Superior temporal gyrus (tissue), 1 donor: Measurements from ENCODE around the gene S100A5.
"Not testable (repeated sequence)": the region's sequence is repeated elsewhere in the genome, so short reads cannot be mapped to it uniquely, and the experiment has no call there.

ENCODE experiments used
- DNase-seq: peaks from one replicate; pipeline ENCODE4 v3.0.0-alpha.2; 2016; ENCODE audit errors: extremely low spot score

Gene S100A5, protein sequence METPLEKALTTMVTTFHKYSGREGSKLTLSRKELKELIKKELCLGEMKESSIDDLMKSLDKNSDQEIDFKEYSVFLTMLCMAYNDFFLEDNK

DNA sequence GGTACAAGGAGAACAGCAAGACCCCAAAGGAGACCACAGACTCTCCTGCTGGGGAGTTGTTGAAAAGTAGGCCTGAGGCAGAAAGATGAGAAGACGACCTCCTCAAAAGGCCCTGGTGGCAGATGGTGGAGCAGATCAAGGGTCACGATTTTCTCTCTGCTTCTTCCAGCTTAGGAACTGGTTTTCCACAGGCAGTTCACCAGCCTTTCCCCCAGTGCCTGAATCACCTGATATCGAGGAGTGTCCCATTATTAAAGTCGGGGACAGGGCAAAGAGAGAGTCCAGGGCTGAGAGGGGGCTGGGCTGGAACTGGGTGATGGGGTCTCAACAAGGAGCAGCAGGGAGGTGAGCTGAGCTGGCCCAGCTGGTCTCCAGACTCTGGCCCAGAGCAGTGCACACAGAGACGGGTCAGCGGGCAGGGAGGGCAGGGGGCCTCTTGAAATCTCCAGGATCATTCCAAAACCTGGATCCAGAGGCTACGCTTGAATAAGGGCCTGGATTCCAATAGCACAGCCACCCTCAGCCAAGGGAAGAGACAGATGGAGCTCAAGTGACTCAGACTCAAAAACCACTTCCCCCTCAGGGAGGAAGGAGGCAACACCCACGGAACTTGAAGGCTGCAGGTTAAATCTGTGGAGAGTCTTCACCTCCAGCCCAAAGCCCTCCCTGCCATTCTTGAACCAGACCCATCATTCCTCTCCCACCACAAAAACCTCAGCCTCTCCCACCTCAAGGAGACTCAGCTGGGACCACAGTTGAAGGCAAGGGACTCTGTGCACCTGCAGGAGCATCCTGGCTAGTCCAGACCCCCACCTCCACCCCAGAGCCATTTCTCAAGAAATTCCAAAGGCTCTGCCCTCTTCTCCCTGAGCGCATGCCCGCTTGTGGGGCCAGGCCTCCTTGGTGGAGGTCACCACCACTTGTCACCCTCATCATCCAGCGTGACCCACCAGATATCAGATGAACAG, at the start of gene S100A5:
Gene S100A5 (minus strand): TSS at position 541 of the 968 bp plus-strand sequence. CDS start 743 bp downstream, outside the sequence.
- peak; percentile 46 for DNase-seq

DNA sequence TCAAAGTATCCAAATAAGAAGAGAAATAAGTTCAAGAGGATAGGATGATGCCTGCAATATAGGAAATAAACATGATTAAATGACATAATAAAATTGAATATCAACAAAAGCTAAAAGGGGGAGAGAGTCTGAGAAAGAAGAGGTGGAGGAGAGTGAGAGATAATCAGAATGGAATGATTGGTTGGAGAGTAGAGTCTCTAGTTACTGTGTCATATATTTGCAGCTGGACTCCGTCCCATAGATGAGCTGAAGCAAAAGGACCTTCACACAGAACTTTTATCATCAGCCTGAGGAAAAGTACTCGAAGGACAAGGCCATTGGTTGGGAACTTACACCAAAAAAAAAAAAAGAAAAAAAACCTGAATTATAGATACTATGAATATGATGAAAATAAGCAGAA, 47.7 kb upstream of the S100A5 start:
- no peak for DNase-seq

DNA sequence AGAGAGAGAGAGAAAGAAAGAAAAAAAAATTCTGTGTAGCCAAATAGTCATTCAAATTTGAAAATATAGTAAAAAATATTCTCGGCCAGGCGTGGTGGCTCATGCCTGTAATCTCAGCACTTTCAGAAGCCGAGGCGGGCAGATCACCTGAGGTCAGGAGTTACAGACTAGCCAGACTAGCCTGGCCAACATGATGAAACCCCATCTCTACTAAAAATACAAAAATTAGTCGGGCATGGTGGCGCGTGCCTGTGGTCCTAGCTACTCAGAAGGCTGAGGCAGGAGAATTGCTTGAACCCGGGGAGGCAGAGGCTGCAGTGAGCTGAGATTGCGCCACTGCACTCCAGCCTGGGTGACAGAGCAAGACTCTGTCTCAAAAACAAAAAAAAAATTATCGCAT, 47.3 kb upstream of the S100A5 start:
- DNase-seq, result not testable (repeated sequence)

DNA sequence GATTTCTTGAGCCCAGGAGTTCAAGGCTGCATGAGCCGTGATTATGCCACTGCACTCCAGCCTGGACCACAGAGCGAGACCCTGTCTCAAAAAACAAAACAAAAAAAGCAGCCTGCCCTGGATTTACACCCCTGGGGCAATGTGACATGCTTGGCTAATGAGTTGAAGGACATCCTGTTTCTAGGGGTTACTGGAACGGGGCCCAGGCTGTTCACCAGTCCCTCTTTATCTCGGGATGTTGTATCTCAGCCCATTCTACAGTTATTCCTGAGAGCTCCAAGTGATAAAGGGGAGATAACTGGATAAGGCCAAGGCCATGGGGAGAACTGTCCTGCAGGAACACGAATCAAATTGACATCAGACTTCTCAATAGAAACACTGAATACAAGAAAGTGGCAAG, 46.6 kb upstream of the S100A5 start:
- no peak for DNase-seq

DNA sequence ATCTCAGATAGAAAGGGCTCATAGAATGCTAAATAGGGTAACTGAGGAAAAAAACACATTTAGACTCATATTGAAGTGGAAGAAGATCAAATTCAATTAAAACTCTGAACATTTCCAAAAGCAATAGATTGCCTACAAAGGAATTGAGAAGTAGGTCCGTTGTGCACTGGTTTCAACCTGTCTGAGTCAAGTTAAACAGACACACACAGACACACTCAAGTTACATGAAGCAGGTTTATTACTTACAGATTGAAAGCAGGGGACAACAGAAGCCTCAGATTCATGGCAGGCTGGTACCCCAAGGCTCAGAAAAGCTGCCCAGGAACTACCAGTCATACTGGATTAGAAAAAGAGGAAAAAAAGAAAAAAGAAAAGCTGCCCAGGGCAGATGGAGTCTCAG, 45.6 kb upstream of the S100A5 start:
- DNase-seq, result no peak

DNA sequence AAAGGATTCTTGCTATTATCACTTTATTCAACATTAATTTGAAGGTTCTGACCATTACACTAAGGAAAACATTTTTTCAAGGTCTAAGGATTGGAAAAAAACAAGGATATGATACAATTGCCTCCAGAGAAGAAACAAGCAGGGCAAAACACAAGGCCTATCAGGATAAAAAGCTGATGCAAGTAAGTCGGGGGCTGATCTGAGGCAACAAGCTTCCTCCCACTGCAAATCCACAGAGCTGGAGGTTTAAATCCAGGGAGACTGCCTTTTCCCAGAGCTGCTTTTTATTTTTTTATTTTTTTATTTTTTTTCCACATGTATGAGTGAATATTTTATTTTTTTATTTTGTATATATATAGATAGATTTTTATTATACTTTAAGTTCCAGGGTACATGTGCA, 44.3 kb upstream of the S100A5 start:
- DNase-seq, result no peak

DNA sequence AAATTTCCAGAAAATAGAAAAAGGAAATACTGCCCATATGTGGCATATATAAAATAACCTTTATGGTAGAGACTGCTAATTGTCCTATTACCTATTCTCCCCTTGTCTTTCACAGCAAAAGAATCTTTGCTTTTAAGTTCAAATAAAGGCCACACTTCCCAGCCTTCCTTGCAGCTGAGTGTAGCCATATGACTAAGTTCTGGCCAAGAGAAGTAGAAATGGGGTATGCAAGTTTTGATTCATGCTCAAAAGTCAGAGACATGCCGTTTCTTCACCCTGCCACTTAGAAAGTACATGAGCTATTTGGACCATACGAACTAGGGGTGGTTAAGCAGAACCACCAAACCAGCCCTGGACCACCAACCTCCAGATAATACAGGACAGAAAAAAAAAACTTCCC, 43.2 kb upstream of the S100A5 start:
- no peak for DNase-seq

DNA sequence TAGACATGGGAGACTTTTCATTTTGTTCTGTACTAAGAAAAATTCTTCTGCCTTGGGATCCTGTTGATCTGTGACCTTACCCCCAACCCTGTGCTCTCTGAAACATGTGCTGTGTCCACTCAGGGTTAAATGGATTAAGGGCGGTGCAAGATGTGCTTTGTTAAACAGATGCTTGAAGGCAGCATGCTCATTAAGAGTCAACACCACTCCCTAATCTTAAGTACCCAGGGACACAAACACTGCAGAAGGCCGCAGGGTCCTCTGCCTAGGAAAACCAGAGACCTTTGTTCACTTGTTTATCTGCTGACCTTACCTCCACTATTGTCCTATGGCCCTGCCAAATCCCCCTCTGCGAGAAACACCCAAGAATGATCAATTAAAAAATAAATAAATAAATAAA, 42.8 kb upstream of the S100A5 start:
- not testable (repeated sequence) for DNase-seq

DNA sequence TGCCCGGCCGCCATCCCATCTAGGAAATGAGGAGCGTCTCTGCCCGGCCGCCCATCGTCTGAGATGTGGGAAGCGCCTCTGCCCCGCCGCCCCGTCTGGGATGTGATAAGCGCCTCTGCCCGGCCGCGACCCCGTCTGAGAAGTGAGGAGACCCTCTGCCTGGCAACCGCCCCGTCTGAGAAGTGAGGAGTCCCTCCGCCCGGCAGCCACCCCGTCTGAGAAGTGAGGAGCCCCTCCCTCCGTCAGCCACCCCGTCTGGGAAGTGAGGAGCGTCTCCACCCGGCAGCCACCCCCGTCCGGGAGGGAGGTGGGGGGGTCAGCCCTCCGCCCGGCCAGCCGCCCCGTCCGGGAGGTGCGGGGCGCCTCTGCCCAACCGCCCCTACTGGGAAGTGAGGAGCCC, 42.1 kb upstream of the S100A5 start:
- not testable (repeated sequence) for DNase-seq

DNA sequence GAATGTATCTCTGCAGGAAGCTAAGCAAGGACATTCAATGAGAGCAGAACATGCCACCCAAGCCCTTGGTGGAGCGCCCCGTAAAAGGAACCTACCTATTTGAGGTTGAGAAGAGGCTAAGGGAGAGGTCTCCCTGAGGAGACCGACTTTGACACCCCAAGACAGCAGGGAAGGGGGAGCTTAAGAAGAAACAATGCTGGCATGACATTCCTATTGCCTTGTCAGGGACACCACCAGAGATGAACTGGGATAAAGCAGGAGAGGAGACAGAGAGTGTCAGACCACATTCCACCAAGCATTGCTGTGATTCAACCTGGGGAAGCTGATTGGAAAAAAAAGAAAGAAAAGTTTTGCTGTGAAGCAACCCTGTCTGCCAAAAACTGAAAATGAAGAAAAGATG, 38.2 kb upstream of the S100A5 start:
- no peak for DNase-seq

DNA sequence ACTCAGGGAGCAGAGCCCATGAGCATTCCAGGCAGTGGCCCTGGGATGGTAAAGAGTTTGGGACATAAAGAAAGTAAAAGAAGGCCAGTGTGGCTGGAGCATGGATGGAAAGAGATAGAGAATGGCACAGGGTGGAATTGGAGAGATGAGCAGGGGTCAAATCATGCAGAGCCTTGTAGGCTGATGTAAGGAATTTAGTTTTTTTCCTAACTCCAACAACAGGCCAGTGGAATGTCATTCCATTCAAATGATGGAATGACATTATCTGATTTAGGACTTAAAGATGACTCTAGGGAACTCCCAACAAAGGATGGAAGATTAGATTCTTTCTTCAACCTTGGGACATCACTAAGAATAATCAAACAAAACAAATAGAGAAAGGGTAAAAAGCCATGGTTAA, 37.8 kb upstream of the S100A5 start:
- DNase-seq, result no peak

DNA sequence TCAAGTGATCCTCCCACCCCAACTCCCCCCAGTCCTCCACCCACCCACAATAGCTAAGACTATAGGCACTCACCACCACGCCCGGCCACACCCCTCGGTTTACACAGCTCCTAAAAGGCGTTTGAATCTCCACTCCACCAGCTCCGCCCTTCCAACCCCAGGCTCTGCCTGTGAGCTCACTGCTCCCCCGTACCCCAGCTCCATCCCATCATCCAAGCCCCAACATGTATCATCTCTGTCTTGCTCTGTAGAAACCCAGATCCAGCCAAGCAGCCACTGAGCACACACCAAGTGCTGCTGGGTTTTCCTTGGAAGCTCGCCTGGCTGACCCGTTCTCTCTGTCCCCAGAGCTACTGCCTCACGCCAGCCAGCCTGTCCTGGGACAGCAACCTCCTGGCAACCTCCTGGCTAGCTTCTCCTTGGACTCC, 36.9 kb upstream of the S100A5 start:
- no peak for DNase-seq

DNA sequence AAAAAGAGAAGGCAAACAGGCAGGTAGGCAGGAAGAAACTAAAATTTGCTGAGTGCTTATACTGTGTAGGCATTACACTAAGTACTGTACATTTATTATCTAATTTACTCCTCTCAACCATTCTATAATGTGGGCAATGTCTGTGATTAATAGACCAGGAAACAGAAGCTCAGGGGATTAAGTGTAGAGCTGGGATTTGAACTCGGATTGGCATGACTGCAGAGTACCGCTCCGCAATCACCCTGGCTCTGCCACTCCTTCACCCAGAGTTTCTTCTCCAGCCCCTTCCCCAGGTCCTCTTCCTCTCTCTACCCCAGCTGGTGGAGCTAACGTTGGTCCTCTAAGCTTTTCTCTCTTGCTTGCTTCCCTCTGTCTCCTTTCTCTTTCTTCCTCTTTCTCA, 36.4 kb upstream of the S100A5 start:
- no peak for DNase-seq

DNA sequence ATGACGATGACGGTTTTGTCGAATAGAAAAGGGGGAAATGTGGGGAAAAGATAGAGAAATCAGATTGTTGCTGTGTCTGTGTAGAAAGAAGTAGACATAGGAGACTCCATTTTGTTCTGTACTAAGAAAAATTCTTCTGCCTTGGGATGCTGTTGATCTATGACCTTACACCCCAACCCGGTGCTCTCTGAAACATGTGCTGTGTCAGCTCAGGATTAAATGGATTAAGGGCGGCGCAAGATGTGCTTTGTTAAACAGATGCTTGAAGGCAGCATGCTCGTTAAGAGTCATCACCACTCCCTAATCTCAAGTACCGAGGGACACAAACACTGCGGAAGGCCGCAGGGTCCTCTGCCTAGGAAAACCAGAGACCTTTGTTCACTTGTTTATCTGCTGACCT, 34.8 kb upstream of the S100A5 start:
- DNase-seq, result not testable (repeated sequence)

DNA sequence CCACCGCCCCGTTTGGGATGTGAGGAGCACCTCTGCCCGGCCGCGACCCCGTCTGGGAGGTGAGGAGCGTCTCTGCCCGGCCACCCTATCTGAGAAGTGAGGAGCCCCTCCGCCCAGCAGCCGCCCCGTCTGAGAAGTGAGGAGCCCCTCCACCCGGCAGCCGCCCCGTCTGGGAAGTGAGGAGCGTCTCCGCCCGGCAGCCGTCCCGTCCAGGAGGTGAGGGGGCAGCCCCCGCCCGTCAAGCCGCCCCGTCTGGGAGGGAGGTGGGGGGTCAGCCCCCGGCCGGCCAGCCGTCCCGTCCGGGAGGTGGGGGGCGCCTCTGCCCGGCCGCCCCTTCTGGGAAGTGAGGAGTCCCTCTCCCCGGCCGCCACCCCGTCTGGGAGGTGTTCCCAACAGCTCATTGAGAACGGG, 34.4 kb upstream of the S100A5 start:
- not testable (repeated sequence) for DNase-seq

DNA sequence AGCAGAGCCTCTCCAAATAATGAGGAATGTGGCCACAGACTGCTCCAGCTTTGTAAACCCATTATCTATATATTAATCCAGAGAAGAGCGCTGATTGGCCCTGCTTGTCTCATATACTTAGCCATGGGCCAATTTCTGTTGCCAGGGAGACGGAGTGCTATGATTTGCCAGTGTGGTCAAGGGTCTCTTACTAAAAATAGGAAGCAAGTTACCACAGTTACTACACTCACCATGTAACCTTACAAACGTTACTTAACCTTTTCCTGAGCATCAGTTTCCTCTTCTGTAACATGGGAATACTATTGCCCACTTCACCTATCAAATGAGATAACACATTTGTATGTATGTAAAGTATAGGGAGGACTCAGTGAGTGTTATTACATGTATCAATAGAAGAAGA, 32.6 kb upstream of the S100A5 start:
- no peak for DNase-seq

DNA sequence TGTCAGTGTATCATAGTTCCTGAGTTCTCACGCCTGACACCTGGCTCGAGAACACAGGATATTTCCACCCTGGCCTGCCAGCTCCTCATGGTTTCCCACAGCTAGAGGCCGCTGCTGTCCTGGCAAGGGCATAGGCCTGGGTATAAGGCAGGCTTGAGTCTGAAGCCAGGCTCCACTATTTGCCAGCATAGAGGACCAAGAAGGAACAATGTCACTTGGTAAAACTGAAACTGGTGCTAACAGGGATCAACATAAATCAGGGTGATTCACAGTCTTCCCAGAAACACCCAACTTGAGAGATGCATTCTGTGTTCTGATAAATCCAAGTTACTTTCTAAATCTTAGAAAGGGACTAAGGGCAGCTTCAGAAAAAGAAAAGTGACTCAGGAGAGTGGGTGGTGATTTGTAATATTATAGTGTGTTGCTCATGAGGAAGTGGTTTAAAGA, 31.9 kb upstream of the S100A5 start:
- DNase-seq, result peak; percentile 89

DNA sequence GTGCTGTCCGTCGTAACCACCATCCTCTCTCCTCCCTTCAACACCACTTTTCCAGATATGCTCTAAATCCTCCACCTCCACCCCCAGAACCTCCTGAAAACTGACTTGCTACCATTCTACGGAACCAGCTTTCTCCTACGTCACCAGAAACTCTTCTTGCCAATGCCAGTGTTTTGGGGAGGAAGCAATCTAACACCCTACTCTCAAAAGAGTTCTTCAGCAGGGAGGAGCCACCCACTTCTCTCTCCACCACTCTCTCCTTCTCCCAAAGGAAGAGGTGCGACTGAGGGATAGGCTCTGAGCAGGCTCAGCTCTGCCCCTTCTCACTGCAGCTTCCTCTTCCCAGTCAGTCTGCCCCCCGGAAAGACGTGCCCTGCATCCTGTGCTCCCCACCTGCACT, 31.0 kb upstream of the S100A5 start:
- no peak for DNase-seq

DNA sequence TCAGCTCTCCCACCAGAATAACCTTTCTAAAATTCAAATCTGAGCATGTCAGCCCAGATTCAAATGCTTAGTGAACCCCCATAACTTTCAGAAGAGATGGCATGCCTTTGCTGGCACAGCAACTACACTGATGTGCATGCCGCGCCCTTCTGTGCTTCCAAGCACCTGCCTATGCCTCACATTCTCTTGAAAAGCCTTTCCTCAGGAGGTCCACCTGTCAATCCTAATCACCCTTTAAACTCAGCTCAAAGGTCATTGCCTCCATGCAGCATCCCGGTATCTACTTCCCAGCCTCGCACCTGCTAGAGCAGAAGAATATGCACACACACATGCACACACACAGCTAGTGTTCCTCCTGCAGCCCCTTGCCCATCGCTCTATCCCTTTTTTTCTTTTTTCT, 30.1 kb upstream of the S100A5 start:
- DNase-seq, result no peak

DNA sequence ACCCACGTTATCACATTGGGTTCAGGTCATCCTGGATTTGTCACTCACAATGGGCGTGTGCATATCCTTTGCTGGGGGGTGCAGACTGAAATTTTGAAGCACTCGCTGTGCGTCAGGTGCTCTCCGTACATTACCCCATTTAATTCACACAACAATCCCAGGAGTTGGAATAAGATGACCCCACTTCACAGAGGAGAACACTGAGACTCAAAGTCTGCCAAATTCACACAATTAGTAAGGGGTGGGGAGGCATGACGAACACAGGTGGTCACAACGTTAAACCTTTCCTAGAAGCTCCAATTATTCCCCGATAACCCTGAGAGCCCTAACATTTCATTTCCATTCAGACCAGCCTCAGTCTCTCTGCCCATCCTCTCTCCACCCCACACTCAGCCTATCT, 28.7 kb upstream of the S100A5 start:
- DNase-seq, result no peak

DNA sequence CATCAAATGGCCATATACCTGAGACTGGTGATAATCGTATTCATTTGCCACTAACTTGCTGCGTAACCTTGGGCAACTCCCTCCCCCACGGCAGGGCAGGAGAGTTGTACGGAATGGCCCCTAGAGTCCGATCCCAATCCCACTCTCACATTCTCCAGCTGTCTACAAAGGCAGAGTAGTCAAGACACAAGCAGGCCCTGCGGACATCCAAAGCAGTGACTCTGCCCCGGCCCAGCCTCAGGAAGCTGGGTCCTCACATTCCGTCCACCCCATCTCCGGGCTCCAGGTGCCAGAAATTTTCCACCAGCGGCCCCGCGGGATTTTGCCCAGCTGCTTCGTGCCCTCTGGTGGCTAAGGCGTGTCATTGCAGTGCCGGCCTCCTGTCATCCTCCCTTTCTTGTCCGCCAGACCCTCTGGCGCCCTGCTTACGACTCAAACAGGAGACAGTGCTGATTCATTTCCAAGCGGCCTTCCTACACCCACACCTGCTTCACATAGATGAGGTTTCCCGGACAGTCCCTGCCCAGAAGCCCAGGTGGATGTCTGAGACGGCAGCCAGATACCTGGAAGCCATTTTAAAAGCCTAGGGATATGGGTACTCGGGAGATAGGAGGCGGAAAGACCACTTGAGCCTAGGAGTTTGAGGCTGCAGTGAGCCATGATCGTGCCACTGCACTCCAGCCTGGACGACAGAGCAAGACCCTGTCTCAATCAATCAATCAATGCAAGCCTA, 27.8 kb upstream of the S100A5 start:
- peak; percentile 91 for DNase-seq

DNA sequence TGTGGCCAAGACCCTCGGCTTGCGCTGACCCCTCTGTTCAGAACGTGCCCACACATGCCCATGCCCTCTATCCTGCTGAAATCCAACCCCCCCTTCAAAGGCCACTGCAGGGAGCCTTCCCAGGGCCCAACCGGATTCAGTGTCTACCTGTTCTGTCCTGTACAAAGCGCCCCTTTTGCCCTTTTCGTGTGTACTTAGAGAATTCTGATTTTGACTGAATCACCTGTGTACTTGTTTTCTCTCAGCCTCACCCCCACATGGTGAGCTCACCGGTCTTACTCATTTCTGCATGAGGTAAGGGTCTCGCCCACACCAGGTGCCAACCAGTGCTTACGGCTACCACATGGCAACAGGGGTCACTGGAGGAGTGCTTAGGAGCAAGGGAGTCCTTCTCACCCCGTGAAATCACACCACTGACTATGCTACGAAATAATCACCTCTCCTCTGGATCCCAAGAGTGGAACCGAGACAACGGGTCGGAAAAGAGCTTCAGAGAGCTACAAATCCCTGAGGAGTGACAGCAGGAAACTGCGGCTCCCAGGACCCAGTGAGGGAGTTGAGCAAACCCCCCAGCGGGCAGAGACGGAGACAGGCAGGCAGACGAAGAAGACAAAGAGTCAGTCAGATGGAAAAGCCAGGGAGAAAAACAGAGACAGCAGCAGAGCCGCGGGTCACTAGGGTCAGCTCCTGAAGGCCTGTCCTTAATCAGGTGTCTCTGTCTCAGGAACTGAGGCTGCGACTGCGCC, 27.1 kb upstream of the S100A5 start:
- DNase-seq, result no peak
